Panc1 (cell line): ENCODE results near the gene MAG. TPM values are rescaled to one million over a fixed set of nuclear protein-coding genes. Genes with fewer than 3 reads are reported as not detected.

Experiments
- ATAC-seq: fragments of 200-7000 bp; cut with Tn5 transposase; 2 replicates; pipeline ENCODE4 v1.9.1; 2020; ENCODE audit warnings: mild to moderate bottlenecking, moderate library complexity
- BruUV-seq: library from RNA; stranded (reverse); fragments of 400-500 nt; replicated peaks from 2 replicates; lab custom pipeline; 2021; lab: Mats Ljungman, UMichigan
- CTCF ChIA-PET: fragments of 300-600 bp; sonication (Branson Sonifier 250); formaldehyde crosslinking; loops from one replicate; lab custom pipeline; 2022; ENCODE audit warnings: antibody characterized with exemption; lab: Charles Lee
- POLR2A ChIA-PET: fragments of 300-600 bp; sonication (Branson Sonifier 250); formaldehyde crosslinking; loops from one replicate; lab custom pipeline; 2022; ENCODE audit warnings: antibody characterized with exemption; lab: Charles Lee
- DNase-seq: peaks from one replicate; pipeline ENCODE4 v3.0.0-alpha.2; 2010; ENCODE audit warnings: low read depth, low spot score
- H3K27ac ChIP-seq: 2 replicates; pipeline ENCODE4 v1.5.1; 2011; ENCODE audit warnings: mild to moderate bottlenecking, low read length, inconsistent platforms
- H3K27me3 ChIP-seq: fragments of 200-500 bp; sonication (Bioruptor generic); 2 replicates; pipeline ENCODE4 v1.6.0; 2014; ENCODE audit warnings: low read length, inconsistent platforms; ENCODE audit not compliant: control insufficient read depth, insufficient read depth
- H3K36me3 ChIP-seq: fragments of 200-500 bp; sonication (Bioruptor generic); 2 replicates; pipeline ENCODE4 v1.5.1; 2014; ENCODE audit warnings: inconsistent platforms, mild to moderate bottlenecking, low read length, moderate library complexity; ENCODE audit not compliant: control insufficient read depth, insufficient read depth
- H3K4me1 ChIP-seq: 2 replicates; pipeline ENCODE4 v1.5.1; 2011; ENCODE audit warnings: inconsistent platforms, mild to moderate bottlenecking, low read length, moderate library complexity; ENCODE audit not compliant: control insufficient read depth, insufficient read depth
- H3K4me3 ChIP-seq, 2 experiments: 2 replicates each; pipeline ENCODE4 v1.5.1; 2011 to 2012; ENCODE audit warnings: low read depth in 2 of 2, low read length in 2 of 2, mild to moderate bottlenecking in 2 of 2, inconsistent platforms in 1 of 2, moderate library complexity in 1 of 2
- H3K9me3 ChIP-seq: fragments of 200-500 bp; sonication (Bioruptor generic); 2 replicates; pipeline ENCODE4 v1.5.1; 2014; ENCODE audit warnings: low read depth, mild to moderate bottlenecking, inconsistent platforms, low read length, moderate library complexity; ENCODE audit not compliant: control insufficient read depth, insufficient read depth
- POLR2AphosphoS5 ChIP-seq: IDR thresholded peaks from 2 replicates; pipeline ENCODE4 v1.6.1; 2012; ENCODE audit warnings: mild to moderate bottlenecking, low read depth, low read length, moderate library complexity
- SIN3A ChIP-seq: IDR thresholded peaks from 2 replicates; pipeline ENCODE4 v1.6.1; 2012; ENCODE audit warnings: low read depth, mild to moderate bottlenecking, low read length, moderate library complexity, borderline replicate concordance; ENCODE audit not compliant: insufficient read depth
- TCF7L2 ChIP-seq: IDR thresholded peaks from 2 replicates; pipeline ENCODE4 v1.6.1; 2011; ENCODE audit warnings: mild to moderate bottlenecking, low read depth, low read length, inconsistent platforms
- in situ Hi-C: cut with HindIII; loops from 2 replicates; pipeline ENCODE4 v1.10.0; 2016; ENCODE audit warnings: low sequenced_read_pairs, low pct_unique_long_range_greater_than_20kb
- intact Hi-C: fragments of 100-400 bp; cut with micrococcal nuclease; formaldehyde crosslinking; loops from one replicate; pipeline ENCODE4 v1.10.0; 2022; ENCODE audit not compliant: unreplicated experiment
- total RNA-seq: library from RNA; stranded (reverse); gene quantifications from one replicate; pipeline ENCODE4 v1.2.1, GENCODE V29; 2021; ENCODE audit not compliant: unreplicated experiment
- TF ChIP-seq, protein P1 (sequence below), 2 experiments: IDR thresholded peaks; 2 replicates each; pipeline ENCODE4 v1.6.1; 2011 to 2012; ENCODE audit warnings: low read depth in 2 of 2, control low read depth in 1 of 2, low read length in 1 of 2, mild to moderate bottlenecking in 1 of 2, moderate library complexity in 1 of 2; ENCODE audit not compliant: insufficient read depth in 1 of 2
- TF ChIP-seq, protein P2 (sequence below): fragments of 450-650 bp; IDR thresholded peaks from 2 replicates; pipeline ENCODE4 v1.5.1; 2017; ENCODE audit warnings: mild to moderate bottlenecking

The MAG gene
- total RNA-seq, 1 experiment from 2014 or later, result not detected

DNA sequence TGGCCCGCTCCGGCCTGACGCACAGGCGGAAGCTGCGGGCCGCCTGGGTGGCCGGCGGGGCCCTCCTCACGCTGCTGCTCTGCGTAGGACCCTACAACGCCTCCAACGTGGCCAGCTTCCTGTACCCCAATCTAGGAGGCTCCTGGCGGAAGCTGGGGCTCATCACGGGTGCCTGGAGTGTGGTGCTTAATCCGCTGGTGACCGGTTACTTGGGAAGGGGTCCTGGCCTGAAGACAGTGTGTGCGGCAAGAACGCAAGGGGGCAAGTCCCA lies 60.2 kb downstream of the MAG start:
- POLR2A ChIA-PET, result no interaction called here
- no peak overlapping the region for H3K4me3 ChIP-seq
- in situ Hi-C loops, result no loop called here
- TF ChIP-seq SIN3A (no peak), TCF7L2 (no peak), POLR2AphosphoS5 (no peak)
- TF ChIP-seq, protein P1, sequence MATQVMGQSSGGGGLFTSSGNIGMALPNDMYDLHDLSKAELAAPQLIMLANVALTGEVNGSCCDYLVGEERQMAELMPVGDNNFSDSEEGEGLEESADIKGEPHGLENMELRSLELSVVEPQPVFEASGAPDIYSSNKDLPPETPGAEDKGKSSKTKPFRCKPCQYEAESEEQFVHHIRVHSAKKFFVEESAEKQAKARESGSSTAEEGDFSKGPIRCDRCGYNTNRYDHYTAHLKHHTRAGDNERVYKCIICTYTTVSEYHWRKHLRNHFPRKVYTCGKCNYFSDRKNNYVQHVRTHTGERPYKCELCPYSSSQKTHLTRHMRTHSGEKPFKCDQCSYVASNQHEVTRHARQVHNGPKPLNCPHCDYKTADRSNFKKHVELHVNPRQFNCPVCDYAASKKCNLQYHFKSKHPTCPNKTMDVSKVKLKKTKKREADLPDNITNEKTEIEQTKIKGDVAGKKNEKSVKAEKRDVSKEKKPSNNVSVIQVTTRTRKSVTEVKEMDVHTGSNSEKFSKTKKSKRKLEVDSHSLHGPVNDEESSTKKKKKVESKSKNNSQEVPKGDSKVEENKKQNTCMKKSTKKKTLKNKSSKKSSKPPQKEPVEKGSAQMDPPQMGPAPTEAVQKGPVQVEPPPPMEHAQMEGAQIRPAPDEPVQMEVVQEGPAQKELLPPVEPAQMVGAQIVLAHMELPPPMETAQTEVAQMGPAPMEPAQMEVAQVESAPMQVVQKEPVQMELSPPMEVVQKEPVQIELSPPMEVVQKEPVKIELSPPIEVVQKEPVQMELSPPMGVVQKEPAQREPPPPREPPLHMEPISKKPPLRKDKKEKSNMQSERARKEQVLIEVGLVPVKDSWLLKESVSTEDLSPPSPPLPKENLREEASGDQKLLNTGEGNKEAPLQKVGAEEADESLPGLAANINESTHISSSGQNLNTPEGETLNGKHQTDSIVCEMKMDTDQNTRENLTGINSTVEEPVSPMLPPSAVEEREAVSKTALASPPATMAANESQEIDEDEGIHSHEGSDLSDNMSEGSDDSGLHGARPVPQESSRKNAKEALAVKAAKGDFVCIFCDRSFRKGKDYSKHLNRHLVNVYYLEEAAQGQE (IDR thresholded peaks at IDR 0.05; ENCODE audit: insufficient read depth in 1 of 2, low read depth in 2 of 2, low read length in 1 of 2), result no peak
- TF ChIP-seq, protein P2, sequence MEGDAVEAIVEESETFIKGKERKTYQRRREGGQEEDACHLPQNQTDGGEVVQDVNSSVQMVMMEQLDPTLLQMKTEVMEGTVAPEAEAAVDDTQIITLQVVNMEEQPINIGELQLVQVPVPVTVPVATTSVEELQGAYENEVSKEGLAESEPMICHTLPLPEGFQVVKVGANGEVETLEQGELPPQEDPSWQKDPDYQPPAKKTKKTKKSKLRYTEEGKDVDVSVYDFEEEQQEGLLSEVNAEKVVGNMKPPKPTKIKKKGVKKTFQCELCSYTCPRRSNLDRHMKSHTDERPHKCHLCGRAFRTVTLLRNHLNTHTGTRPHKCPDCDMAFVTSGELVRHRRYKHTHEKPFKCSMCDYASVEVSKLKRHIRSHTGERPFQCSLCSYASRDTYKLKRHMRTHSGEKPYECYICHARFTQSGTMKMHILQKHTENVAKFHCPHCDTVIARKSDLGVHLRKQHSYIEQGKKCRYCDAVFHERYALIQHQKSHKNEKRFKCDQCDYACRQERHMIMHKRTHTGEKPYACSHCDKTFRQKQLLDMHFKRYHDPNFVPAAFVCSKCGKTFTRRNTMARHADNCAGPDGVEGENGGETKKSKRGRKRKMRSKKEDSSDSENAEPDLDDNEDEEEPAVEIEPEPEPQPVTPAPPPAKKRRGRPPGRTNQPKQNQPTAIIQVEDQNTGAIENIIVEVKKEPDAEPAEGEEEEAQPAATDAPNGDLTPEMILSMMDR, result no peak
- H3K4me1 ChIP-seq, result no peaks in the 10 kb centered on the region
- intact Hi-C loops, result loop anchor here (10.0 kb wide), 1 partner anchor 143 kb away; the partner anchor contains the start of gene KRTDAP
- CTCF ChIA-PET, result interaction anchor here (0.5 to 2.7 kb wide), 7 partner anchors 117 to 578 kb away, joined by 3 to 23 read pairs (median 5); no protein-coding TSS in a partner anchor
- H3K36me3 ChIP-seq, result no peaks in the 10 kb centered on the region
- no peaks in the 10 kb centered on the region for H3K9me3 ChIP-seq
- DNase-seq, result no peak
- H3K27me3 ChIP-seq, result 0 out of 2 replicates have a peak, but pooled peaks cover 4% of the 10 kb centered on the region
- ATAC-seq, result no peak
- H3K27ac ChIP-seq, result no peak overlapping the region
- no TSS peak for BruUV-seq

DNA sequence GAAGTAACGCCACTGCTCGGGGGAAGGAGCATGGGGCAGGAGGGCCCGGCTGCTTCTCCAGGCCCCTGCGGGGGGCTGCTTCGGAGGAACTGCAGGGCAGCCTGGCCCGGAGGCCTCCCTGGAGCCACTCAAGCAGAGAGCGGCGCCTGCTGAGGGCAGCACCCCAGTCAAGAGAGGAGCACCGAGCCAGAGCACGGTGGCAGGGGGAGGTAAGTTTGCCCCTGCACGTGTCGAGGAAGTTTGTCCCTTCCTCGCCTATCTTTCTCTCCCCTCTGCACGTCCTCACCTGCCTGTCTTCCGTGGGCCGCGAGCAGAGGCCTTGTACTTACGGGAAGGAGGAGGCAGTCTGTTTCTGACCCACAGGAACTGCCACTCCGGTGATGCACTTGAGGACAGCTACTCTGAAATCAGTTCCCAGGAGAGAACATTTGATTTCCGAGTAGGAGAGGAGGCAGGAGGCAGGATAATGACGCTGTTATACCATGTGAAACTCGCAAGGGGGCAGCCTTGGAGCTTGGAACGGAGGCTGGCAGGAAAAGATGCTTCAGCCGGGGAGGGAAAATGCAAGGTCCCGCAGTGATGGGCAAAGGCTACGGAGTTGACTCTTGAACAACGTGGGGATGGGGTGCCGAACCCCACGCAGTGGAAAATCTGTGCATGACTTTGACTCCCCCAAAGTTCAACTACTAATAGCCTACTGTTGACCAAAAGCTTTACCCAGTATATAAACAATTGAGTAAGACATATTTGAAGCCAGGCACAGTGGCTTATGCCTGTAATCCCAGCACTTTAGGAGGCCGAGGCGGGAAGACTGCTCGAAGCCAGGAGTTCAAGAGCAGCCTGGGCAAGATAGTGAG lies 60.7 kb downstream of the MAG start:
- peak; percentile 73 for DNase-seq
- ChIA-PET CTCF (interaction anchor here (0.5 to 2.7 kb wide), 12 partner anchors 24 to 578 kb away, joined by 3 to 23 read pairs (median 4); no protein-coding TSS in a partner anchor), POLR2A (no interaction called here)
- BruUV-seq, result no TSS peak
- TF ChIP-seq, protein P2, result peak; percentile 94
- no peak for TF ChIP-seq POLR2AphosphoS5
- Histone ChIP-seq H3K4me3 (no peak overlapping the region), H3K36me3 (no peaks in the 10 kb centered on the region), H3K4me1 (no peaks in the 10 kb centered on the region), H3K9me3 (no peaks in the 10 kb centered on the region), H3K27ac (no peak overlapping the region), H3K27me3 (0 out of 2 replicates have a peak, but pooled peaks cover 2% of the 10 kb centered on the region)
- in situ Hi-C loops, result no loop called here
- intact Hi-C loops, result loop anchor here (1.0 to 10.0 kb wide), 2 partner anchors 116 to 142 kb away; partner anchors contain the start of gene KRTDAP
- ATAC-seq, result peak; percentile 89
